Loucy (cell line): ENCODE results near the gene C3orf80.

ENCODE experiments used
- H2AFZ ChIP-seq: fragments of 200-600 bp; sonication (generic); 2 replicates; pipeline ENCODE4 v1.6.0; 2016; ENCODE audit warnings: antibody characterized with exemption, mild to moderate bottlenecking, low read length, moderate library complexity
- H3F3A ChIP-seq: fragments of 200-600 bp; 2 replicates; pipeline ENCODE4 v1.6.0; 2016; ENCODE audit warnings: antibody characterized with exemption, low read depth, mild to moderate bottlenecking
- H3K27me3 ChIP-seq: fragments of 200-600 bp; sonication (generic); 2 replicates; pipeline ENCODE4 v1.6.1; 2014; ENCODE audit warnings: low read length, mild to moderate bottlenecking; ENCODE audit not compliant: insufficient read depth, poor library complexity, severe bottlenecking
- H3K36me3 ChIP-seq: fragments of 200-600 bp; sonication (generic); 2 replicates; pipeline ENCODE4 v1.6.1; 2016; ENCODE audit warnings: low read length; ENCODE audit not compliant: insufficient read depth
- H3K4me1 ChIP-seq: fragments of 200-600 bp; sonication (generic); 2 replicates; pipeline ENCODE4 v1.5.1; 2014; ENCODE audit warnings: low read length, mild to moderate bottlenecking; ENCODE audit not compliant: insufficient read depth, poor library complexity, severe bottlenecking
- H3K4me2 ChIP-seq: fragments of 200-600 bp; sonication (generic); 2 replicates; pipeline ENCODE4 v1.6.0; 2014; ENCODE audit warnings: antibody characterized with exemption, low read length, low read depth, mild to moderate bottlenecking; ENCODE audit not compliant: poor library complexity, severe bottlenecking
- H3K4me3 ChIP-seq: fragments of 200-600 bp; sonication (generic); 2 replicates; pipeline ENCODE4 v1.5.1; 2014; ENCODE audit warnings: low read length, mild to moderate bottlenecking, mixed read lengths; ENCODE audit not compliant: poor library complexity, severe bottlenecking
- H3K79me2 ChIP-seq: fragments of 200-600 bp; sonication (generic); 2 replicates; pipeline ENCODE4 v1.6.1; 2014; ENCODE audit warnings: low read length; ENCODE audit not compliant: insufficient read depth
- H3K9ac ChIP-seq: fragments of 200-600 bp; sonication (generic); 2 replicates; pipeline ENCODE4 v1.6.0; 2014; ENCODE audit warnings: mild to moderate bottlenecking, low read depth, low read length, moderate library complexity; ENCODE audit not compliant: poor library complexity, severe bottlenecking
- H3K9me2 ChIP-seq: fragments of 200-600 bp; sonication (generic); replicated peaks from 2 replicates; pipeline ENCODE4 v1.6.1; 2016; ENCODE audit warnings: low read depth, low read length, mixed read lengths
- H3K9me3 ChIP-seq: fragments of 200-600 bp; sonication (generic); 2 replicates; pipeline ENCODE4 v1.6.1; 2014; ENCODE audit warnings: mild to moderate bottlenecking, antibody characterized with exemption, low read length, low read depth; ENCODE audit not compliant: insufficient read depth
- H4K20me1 ChIP-seq: fragments of 200-600 bp; sonication (generic); 2 replicates; pipeline ENCODE4 v1.6.0; 2014; ENCODE audit warnings: antibody characterized with exemption, low read length, mild to moderate bottlenecking; ENCODE audit not compliant: insufficient read depth, poor library complexity, severe bottlenecking
- EZH2phosphoT487 ChIP-seq: fragments of 200-600 bp; IDR thresholded peaks from 2 replicates; pipeline ENCODE4 v1.6.1; 2018; ENCODE audit warnings: antibody characterized with exemption, mild to moderate bottlenecking, moderate library complexity, borderline replicate concordance
- TF ChIP-seq, protein P1 (sequence below): fragments of 200-600 bp; sonication (generic); conservative IDR thresholded peaks from 2 replicates; pipeline ENCODE4 v1.5.1; 2014; ENCODE audit warnings: mild to moderate bottlenecking, antibody characterized with exemption, low read length

Gene C3orf80

DNA sequence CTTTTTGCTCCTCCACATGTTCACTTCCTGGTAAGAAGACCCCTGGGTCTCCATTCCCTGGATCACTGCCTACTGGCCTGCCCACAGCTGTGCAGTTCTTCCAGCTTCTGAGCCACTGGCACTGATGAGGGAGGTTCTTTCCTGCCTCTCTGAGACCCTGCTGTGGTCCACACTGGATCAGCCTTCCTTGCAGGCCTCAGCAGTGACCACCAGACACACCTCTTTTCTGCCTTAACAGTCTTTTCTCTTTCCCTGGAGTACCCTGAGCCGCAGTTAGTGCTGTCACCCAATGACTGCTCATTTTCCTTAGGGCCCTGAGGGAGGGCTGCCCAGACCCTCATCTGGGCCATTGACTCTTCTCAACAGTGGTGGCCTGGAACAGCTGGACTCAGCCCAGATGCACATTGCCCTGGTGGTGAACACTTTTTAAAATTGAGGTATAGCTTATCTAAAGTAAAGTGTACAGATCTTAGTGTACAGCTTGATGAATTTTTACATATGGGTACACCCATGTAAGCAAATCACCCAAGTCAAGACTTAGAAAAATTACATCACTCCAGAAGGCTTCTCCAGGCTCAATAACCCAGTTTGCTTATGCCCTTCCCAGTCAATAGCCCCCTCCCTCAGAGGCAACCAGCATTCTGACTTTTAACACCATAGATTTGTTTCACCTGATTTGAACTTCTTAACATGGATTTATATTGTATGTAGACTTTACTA lies 32.8 kb upstream of the C3orf80 start:
- Histone ChIP-seq H2AFZ (no peak overlapping the region), H3K79me2 (no peaks in the 10 kb centered on the region), H3K9me3 (no peaks in the 10 kb centered on the region), H3K4me2 (no peak overlapping the region), H3K4me1 (no peaks in the 10 kb centered on the region), H4K20me1 (no peaks in the 10 kb centered on the region), H3K9ac (no peak overlapping the region), H3K4me3 (no peak overlapping the region), H3K9me2 (no peaks in the 10 kb centered on the region), H3K36me3 (no peaks in the 10 kb centered on the region), H3F3A (no peaks in the 10 kb centered on the region), H3K27me3 (no peaks in the 10 kb centered on the region)
- TF ChIP-seq EZH2phosphoT487: no peak
- TF ChIP-seq, protein P1, sequence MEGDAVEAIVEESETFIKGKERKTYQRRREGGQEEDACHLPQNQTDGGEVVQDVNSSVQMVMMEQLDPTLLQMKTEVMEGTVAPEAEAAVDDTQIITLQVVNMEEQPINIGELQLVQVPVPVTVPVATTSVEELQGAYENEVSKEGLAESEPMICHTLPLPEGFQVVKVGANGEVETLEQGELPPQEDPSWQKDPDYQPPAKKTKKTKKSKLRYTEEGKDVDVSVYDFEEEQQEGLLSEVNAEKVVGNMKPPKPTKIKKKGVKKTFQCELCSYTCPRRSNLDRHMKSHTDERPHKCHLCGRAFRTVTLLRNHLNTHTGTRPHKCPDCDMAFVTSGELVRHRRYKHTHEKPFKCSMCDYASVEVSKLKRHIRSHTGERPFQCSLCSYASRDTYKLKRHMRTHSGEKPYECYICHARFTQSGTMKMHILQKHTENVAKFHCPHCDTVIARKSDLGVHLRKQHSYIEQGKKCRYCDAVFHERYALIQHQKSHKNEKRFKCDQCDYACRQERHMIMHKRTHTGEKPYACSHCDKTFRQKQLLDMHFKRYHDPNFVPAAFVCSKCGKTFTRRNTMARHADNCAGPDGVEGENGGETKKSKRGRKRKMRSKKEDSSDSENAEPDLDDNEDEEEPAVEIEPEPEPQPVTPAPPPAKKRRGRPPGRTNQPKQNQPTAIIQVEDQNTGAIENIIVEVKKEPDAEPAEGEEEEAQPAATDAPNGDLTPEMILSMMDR: no peak

DNA sequence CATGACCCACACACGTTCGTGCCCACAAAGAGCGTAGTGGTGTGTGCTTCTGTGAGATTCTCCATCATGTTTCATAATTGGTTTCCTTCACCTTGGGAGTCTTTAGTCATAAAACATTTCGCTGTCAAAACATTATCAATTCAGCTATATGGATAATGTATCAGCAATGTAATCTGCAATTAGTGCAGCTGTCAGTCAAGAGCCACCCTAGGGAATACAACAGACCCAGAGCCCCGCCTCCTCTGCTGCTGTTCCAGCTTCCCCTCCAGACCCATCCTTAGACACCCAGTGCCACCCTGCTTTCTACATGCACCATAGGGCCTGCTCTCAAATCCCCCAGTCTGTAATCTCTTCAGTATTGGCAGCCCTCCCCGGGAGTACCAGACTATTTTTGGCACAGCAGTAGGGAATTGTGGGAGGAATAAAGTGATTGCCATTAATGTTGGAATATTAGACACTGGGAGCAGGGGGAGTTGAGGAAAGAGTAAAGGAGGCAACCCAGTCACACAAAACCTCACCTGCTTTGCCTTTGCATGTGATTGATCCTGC lies 31.5 kb upstream of the C3orf80 start:
- Histone ChIP-seq H3K9me3 (no peaks in the 10 kb centered on the region), H3K36me3 (no peaks in the 10 kb centered on the region), H3K4me3 (no peak overlapping the region), H3K9me2 (no peaks in the 10 kb centered on the region), H3K79me2 (no peaks in the 10 kb centered on the region), H3F3A (no peaks in the 10 kb centered on the region), H3K9ac (no peak overlapping the region), H2AFZ (no peak overlapping the region), H3K27me3 (no peaks in the 10 kb centered on the region), H4K20me1 (no peaks in the 10 kb centered on the region), H3K4me1 (no peaks in the 10 kb centered on the region), H3K4me2 (no peak overlapping the region)
- no peak for TF ChIP-seq EZH2phosphoT487
- TF ChIP-seq, protein P1: no peak

DNA sequence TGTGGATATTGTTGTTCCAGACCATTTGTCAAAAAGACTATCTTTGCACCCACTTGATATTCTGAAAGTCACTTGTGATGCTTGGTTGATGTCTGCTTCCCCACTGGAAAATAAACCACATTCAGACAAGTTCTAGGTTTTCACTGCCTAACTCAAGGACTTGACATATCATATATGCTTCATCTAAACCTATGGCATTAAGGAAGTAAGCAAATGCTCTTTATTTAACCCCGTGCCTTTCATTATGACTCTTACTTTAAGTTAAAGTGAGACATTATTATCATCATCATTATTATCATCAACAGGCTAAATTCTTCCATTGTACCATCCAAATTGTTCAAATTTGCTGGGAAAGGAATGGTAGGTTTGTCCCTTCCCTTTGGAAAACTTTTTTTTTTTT lies 30.8 kb upstream of the C3orf80 start:
- Histone ChIP-seq H3K4me3 (no peak overlapping the region), H3K9me3 (no peaks in the 10 kb centered on the region), H3K27me3 (no peaks in the 10 kb centered on the region), H3F3A (no peaks in the 10 kb centered on the region), H3K4me1 (no peaks in the 10 kb centered on the region), H3K36me3 (no peaks in the 10 kb centered on the region), H4K20me1 (no peaks in the 10 kb centered on the region), H2AFZ (no peak overlapping the region), H3K9me2 (no peaks in the 10 kb centered on the region), H3K79me2 (no peaks in the 10 kb centered on the region), H3K9ac (no peak overlapping the region), H3K4me2 (no peak overlapping the region)
- TF ChIP-seq EZH2phosphoT487: no peak
- TF ChIP-seq, protein P1: no peak
